NCI-H524 treated with DMSO at 0.1 percent for 48 hours (cell line): ENCODE measurements around the gene ANXA6.
"Not testable (repeated sequence)": the region's sequence is repeated elsewhere in the genome, so short reads cannot be mapped to it uniquely, and the experiment has no call there.

Experiments
- DNase-seq: peaks from one replicate; lab custom pipeline; 2025; lab: John Stamatoyannopoulos, UW

The ANXA6 gene

DNA sequence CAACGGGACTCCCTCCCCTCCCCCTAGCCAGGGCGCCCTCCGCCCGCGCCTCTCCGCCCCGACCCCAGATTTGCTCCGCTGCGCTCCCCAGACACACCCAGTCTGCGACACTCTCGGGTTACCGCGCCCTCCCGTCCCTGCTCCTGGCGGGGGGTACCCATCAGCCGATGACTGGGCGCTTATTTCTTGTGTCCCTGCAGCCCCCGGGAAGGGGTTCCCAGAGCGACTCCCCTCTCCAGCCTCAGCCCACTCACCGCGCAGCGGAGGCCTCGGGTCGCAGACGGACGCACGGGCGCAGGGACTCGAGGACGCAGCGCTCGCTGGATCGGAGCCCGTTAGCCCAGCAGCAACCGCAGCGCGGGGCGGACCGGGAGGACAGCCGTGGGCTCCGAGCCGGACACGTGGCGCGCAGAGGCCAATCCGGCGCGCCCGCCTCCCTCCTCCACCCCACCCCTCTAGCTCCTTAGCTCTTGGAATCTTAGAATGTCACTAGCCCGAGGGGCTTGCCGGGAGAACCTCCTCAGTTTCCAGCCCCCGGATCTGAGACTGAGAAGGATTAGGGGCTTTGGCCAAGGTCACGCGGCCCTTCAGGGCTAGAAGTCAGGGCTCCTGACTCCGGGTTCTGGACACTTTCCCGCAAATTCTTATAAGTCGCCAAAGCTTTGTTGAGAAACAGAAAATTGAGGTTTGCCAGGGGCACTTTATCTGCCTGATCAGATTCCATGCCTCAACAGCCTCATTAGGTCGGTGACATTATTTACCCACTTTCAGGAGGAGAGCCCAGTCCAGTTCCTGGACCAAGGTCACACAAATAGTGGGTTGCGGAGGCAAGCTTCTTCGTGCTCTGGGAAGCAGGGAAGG is at the start of gene ANXA6:
ANXA6 (minus strand) TSS at position 354 of the 861 bp plus-strand sequence. CDS start 9,878 bp downstream, outside the sequence.
- peak; percentile 63 for DNase-seq

DNA sequence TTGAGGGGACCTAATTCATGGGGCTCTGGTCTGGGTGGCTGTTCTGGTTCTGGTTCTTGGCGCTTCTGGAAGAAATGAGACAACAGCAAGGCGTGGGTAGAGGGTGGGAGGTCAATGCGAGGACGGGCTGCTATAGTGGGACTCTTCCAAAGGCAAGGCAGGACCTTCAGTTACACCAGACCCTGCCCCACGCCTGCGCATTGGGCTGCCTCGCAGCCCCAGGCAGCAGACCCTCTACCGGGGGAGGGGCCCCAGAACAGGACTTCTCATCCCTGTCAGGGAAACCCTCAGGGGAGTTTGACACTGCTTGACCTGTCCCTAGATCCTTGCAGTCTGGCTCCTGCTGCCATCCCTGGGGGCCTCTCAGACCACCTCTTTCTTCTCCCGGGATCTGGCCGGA is 47.8 kb upstream of the ANXA6 start:
- DNase-seq = no peak

DNA sequence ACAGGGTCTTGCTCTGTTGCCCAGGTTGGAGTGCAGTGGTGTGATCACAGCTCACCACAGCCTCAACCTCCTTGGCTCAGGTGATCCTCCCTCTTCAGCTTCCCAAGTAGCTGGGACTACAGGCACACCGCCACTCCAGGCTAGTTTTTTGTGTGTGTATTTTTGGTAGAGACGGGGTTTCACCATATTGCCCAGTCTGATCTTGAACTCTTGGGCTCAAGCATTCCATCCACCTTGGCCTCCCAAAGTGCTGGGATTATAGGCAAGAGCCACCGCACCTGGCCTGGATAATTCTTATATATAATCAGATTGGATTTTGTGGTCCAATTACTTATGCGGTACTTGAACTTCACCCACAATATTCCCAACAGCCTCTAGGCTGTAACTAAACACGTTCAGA is 46.5 kb upstream of the ANXA6 start:
- no peak for DNase-seq

DNA sequence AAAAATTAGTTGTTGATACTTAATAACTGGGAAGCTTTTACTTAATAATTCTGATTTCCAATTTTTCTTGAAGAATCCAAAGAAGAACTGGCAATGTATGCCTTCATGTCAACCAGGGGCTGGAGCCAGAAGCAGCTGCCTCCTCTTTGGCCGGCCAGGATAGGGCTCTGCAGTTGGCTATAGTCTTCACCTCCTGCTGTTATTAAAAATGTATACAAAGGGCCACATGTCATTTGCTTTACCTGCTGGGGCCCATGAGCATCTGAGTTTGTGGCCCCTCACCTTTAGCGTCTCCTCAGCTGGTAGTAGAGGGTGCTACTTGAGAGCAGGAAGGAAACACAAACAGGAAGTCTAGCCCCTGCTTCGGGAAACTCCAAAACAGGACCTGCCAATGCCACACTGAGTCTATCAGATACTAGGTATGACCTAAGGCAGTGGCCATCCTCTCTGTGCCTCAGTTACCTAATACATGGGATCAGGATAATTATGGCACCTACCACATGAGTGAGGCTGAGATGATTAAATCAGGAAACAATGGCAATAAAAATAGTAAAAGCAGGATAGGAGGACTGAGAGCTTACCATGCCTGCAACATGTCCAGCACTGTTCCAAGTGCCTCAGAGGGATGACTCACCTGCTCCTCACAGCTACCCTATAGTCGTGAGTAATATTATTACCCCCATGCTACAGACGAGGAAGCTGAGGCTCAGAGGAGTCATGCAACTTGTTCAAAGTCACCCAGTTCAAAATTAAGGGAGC is 45.0 kb upstream of the ANXA6 start:
- no peak for DNase-seq

DNA sequence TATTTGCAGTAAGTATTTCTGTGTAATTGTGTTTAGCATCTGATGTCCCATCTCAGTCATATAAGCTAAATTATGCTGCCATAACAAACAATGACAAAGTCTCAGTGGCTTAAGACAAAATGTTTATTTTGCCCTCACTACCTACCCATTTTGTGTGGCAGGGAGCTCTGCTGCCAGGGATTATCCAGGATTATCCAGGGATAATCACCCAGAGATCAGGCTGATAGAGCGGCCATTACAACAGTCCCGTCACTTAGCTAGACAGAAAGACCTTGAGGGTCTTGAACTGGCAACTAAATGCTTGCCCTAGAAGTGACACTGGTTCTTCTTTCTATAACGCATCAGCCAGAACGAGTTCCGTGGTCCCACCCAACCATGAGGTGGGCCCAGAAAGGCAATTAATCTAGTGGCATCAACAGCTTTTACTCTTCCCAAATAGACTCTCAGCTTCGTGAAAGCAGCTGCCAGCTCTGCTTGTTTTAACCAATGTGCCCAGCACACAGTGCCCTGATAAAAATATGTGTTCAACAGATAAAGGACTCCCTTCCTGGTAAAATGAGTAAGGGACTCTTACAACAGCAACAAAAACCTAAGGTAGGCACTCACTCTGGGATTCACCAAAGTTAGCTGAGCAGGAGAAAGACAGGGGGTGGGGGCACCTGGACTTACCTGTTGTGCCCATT is 43.5 kb upstream of the ANXA6 start:
- DNase-seq = peak; percentile 32

DNA sequence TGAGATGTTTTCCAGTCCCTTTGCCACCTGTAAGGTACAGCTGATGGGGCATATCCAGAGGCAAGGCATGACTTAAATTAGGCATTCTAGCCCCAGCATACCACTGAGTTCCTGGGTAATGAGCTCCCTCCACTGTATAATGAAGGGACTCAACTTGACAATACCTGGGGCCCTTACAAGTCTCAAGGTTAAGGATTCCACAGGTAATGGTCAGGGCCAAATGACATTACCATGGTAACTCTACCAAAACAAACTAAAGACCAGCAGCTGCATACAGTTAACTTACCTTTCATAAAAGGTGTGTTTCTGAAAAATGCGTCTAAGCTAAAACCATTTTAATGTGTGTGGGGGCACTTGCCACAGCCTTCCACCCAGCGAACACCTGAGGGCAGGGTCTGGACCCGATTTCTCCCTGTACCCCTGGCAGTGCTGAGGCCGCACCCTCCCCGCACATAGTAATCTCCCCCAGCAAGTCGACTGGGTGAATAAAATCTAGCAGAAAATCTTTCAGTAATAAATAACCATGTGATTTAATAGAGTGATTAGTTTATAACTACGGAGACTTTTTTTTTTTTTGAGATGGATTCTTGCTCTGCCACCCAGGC is 42.1 kb upstream of the ANXA6 start:
- no peak for DNase-seq

DNA sequence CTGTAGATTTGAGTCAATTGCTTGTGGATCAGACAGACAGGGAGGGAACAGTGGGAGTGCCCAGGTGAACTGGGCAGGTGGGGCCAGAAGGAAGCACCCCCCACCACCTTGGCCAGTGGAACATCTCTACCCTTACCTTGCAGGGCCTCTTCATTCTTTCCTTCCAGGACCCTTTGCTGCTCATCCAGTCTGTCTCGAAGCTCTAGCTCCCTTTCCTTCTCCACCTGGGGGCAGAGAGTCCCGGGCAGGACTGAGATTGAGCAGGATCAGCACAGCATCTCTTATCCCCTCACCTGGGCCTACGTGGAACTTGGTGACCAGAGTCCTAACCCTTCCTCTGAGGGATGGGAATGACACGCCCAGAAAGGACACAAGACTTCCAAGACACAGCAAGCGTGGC is 41.3 kb upstream of the ANXA6 start:
- DNase-seq = no peak

DNA sequence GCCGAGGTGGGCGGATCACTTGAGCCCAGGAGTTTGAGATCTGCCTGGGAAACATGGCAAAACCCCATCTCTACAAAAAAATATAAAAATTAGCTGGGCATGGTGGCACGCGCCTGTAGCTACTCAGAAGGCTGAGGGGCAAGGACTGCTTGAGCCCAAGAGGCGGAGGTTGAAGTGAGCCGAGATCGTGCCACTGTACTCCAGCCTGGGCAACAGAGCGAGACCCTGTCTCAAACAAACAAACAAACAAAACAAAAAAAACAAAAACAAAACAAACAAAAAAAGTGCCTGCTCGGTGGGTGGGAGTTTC is 39.7 kb upstream of the ANXA6 start:
- not testable (repeated sequence) for DNase-seq

DNA sequence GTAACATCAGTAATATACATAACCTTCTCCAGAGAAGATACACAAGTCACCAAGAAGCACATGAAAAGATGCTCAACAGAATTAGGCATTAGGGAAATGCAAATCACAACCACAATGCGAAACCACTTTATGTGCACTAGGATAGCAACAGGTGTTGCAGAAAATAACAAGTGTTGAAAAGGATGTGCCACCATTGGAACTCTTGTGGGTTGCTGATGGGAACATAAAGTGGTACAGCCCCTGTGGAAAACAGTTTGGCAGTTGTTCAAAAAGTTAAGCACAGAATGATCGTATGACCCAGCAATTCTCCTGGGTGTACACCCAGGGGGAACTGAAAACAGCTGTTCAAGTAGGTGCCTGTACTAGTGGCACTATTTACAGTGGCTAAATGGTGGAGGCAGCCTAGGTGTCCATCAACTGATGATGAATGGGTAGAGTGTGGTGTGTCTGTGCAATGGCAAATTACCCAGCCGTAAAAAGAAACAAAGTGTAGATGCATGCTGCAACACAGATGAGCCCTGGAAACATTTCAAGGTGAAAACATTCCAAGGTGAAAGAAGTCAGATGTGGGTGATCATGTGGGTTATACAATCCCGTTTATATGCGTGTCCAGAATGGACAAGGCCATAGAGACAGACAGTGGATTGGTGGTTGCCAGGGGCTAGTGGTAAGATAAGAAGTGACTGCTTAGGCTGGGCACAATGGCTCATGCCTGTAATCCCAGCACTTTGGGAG is 39.1 kb upstream of the ANXA6 start:
- DNase-seq = no peak

DNA sequence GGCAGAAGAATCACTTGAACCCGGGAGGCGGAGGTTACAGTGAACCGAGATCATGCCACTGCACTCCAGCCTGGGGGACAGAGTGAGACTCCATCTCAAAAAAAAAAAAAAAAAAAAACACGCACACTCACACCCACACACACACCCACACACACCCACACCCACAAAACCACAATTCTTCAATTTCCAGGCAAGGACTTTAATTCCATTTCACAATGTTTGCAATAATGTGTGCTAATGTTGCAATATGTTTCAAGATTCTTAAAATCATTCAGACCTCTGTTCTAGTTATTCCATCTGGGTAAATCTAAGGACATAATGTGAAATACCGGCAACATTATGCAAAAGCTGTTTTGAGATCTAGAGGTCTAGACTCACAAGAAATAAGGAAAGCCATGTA is 38.0 kb upstream of the ANXA6 start:
- DNase-seq = no peak

DNA sequence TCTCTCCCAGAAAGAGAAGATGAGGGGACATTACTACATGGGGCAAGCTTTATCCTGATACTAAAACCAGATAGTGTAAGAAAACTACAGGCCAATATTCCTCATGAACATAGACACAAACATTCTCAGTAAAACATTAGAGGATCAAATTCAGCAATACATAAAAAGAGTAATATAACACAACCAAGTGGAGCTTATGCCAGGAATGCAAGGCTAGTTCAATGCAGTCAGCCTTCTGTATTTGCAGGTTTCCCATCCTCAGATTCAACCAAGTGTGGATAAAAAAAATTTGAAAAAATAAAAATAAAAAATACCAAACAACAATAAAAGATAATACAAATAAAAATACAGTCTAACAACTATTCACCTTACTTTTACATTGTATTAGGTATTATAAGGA is 35.0 kb upstream of the ANXA6 start:
- no peak for DNase-seq

DNA sequence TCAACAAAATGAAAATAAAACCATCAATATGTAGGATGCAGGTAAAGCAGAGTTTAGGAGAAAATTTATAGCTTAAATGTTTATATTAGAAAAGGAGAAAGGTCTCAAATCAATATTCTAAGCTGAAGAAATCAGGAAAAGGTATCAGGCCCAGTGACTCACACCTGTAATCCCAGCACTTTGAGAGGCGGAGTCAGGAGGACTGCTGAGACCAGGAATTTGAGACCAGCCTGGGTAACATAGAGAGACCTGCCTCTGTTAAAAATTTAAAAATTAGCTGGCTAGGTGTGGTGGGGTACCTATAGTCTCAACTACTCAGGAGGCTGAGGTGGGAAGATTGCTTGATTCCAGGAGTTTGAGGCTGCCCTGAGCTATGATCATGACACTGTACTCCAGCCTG is 34.1 kb upstream of the ANXA6 start:
- DNase-seq = no peak

DNA sequence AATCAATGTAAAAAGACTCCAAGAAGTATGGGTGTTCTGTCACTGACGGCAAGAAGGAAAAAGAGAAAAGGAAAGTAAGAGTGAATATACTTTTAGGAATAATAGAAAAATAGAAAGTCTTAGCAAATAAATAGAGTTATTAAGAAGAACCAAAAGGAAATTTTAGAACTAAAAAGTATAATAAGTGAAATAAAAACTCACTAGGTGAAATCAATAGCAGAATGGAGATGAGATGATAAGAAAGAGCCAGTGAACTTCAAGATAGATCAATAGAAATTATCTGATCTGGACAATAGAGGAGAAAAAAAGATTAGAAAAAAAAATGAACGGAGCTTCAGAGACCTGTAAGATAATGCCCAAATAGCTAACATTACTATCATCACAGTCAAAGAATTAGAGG is 31.6 kb upstream of the ANXA6 start:
- DNase-seq = no peak

DNA sequence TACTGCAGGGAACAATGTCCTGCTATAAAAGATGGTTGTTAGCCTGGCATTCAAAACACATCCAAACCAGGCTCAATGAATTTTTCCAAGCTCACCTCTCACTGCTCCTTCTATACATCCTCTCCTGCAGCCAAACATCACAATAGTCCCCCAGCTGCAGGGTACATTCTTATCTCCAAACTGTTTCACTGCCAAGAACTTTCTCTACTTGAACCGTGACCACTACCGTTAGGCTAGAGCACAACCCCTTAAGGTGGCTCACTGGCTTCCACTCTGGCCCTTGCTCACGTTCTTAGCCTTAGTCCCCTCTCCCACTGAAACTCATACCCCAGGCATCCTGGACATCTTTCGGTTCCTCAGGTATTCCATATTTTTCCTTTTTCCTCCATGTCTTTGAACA is 29.0 kb upstream of the ANXA6 start:
- no peak for DNase-seq

DNA sequence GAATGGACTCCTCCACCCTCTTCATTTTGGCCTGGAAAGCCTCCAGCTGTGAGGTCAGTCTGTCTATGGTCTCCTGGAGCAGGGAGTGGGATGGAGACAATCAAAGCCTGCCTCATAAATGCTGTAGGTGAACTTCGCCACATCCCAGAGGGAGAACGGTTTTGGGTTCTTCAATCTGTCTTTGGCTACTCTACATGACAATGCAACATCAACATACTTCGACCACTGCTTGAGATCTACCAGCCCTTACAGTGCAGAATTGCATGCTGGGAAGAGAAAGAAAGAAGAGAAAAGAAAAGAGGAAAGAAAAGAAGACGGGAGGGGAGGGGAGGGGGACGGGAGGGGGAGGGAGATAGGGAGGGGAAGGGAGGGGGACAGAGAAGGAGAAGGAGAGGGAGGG is 28.5 kb upstream of the ANXA6 start:
- DNase-seq = no peak

DNA sequence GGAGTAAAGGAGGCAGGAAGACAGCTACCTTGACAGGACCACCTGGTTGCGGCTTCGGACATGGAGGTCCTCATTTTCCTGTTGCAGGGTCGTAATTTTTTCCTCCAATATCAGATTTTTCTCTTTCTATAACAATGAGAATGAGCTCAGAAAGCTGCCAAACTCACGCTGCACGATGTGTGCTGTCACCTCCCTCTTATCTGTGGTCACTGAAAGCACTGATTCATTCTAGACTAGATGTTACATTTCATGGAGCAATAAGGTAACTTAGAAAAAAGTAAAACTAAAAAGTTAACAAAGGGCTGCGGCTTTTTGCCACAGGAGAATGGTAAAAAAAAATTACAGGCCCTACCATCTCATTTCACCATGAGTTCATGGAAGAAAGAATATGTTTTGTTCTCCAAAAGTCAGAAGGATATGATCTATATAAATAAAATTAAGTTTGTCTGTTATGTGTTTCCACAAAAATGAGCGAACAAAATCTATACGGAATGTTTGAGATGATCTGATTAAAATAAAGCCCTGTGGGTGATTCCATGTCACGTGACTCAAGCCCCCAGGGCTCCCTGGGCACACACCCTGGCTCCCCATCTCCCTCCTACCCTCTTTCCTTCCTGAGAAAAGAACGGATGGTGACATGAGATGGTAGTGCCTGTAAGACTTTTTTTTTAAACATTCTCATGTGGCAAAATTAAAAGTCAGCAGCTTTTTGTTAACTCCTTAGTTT is 26.9 kb upstream of the ANXA6 start:
- no peak for DNase-seq

DNA sequence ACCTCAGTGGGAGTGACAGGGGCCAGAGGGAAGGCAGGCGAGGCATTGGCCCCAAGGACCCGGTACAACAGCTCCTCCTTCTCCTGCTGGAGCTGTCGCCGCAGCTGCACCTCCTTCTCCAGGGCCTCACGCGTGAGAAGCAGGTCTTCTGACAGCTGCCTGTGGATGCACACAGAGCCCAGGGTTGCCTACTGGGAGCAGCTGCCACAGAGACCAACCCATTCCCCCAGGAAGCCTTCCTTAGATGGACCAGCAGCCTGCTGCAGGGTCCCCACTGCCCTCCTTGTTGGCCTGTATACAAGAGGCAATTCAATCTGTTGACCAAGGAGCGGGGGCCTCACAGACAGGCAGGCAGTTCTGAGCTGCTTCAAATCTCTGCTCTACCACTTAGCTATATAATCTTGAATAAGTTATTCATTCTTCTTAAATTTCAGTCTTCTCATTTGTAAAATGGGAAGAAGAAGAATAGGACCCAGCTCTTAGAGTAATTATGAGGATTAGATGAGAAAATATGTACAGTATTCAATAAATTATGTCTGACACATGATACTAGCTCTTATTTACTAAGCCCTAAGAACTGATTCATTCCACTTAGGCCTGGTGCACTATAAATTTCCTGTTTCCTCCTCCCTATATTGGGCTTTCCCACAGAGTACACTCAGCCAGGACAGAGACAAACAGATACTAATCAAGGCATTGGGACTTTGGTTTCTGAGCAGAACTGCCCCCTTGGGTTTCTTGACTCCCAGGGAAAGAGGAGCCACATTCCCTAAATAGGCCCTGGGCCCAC is 26.1 kb upstream of the ANXA6 start:
- DNase-seq = no peak

DNA sequence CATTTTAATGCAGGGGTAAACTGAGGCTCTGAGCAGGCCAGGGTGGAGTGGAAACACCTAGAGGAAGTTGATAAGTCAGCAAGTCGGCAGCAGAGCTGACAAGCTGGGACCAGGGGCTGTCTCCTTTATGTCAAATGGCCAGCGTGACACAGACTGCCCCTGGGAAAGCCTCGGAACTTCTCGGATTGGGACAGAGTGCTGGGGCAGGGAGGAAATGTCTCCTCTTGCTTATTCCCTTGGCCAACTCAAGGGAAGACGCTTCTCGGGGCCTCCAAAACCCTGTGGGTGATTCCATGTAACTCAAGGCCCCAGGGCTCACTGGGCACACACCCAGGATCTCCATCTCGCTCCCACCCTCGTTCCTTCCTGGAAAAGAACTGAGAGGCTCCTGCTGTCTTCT is 25.4 kb upstream of the ANXA6 start:
- no peak for DNase-seq

DNA sequence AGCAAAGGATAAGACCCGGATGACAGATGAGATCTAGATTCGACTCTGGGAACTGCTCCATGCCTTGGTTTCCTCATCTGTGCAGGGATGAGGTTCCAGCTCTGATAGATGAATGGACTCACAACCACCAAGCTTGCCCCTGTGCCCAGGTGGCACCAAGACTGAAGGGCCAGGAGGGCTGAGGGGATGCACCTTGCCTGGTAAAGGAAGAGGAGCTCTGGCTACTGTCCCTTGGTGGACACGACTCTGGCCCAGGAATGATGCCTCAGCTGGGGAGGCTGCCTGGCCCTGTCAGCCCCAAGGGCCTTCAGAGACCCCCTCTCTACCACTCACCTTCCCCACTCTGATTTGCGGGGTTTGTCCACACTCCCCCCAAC is 24.9 kb upstream of the ANXA6 start:
- DNase-seq = no peak

DNA sequence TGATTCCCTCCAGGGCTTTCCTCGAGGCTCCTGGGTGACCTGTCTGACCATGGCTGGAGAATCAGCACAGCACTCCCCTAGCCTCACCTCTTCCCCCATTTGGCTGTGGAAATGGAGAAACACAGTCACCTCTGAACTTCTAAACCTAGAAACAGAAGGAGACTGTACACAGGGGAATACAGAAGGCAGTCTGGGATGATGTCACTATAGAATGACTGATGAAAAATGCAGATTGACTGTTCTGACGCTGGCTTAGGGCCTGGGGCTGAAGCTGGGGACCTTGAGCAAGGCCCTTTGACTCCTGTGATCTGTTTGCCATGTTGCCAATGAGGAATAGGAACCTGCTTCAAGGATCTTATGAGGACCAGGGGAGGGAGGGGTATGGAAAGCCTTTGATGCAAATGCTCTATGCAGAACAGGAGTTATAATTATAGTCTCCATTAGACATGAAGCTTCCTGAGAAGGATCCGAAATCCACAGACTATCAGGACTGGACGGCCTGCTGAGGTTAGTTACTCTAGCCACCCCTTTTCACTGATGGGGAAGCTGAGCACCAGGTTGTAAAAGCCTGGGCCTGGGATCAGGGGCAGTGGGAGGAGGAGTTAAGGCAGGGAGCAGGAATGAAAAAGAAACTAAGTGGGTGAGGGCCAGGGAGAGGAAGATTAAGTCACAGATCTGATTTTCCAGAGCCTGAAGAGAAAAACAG is 24.4 kb upstream of the ANXA6 start:
- DNase-seq = no peak
